Astrocyte of the spinal cord (primary cell): ENCODE results near the gene DIP2C.
A peak's percentile ranks its signal among the peaks of the same experiment; 100 is the strongest.

Experiments
- DNase-seq: peaks from one replicate; pipeline ENCODE4 v3.0.0; 2011; ENCODE audit warnings: low read depth, low spot score
- H3K4me3 ChIP-seq: 2 replicates; pipeline ENCODE4 v1.5.1; 2011; ENCODE audit warnings: low read depth, mild to moderate bottlenecking, low read length, moderate library complexity
- in situ Hi-C: cut with HindIII; loops from 2 replicates; pipeline ENCODE4 v1.10.0; 2017; ENCODE audit warnings: low sequenced_read_pairs
- TF ChIP-seq, protein P1 (sequence below): IDR thresholded peaks from 2 replicates; pipeline ENCODE4 v1.5.1; 2012; ENCODE audit warnings: low read depth, mild to moderate bottlenecking, low read length, inconsistent platforms

DIP2C gene

DNA sequence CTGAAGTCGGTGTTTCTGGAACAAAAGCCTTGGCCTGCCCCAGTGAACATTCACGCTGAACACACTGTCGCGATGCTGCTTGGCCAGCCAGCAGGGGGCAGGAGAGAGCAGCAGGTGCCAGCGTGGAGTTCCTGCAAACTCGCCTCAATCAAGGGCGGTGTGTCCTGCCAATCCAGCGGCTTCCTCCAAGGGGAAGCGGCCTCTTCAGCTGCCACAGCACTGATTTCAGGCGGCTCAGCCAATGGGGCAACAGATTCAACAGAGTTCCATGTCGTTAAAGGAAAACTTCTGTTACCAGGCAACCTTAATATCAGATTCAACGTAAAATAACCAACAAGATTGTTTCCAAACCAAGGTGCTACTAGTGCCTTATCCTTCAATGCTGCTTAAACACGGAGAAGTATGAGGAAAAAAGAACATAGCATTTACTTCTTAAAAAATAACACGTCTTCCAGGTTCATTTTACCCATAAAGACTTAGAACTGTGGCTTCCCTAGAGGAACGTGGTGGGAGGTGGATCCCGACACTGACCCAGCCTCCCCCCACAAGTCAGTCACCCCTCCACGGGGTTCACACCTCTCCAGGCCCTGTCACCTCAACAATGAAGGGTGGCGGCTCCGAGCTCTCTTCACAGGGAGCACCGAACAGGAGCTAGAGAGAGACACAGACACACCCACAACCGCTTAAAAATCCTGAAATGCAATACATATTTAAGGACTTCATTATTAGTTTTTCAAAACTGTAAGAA, 178.2 kb downstream of the DIP2C start:
- in situ Hi-C loops = no loop called here

DNA sequence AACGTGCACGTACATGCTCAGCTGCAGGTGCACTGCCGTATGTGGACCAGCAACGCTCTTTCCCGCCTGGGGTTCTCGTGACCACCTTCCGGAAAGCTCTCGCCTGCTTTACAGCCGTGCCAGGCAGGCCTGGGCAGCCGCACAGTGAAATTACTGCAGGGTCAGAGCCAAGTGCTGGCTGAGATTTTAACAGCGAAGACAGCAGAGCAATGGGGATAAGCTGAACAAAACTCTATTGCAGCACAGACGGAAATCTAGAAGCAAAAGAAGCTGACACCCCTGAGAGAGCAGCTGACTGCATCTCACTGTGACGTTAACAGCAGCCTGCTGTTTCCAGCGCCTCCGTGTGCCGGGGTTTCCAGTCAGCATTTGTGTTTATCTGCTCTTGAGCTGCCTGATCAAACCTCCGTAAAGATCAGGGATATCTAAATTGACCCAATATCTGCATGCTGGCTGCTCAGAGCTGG, 179.0 kb downstream of the DIP2C start:
- TF ChIP-seq, protein P1, sequence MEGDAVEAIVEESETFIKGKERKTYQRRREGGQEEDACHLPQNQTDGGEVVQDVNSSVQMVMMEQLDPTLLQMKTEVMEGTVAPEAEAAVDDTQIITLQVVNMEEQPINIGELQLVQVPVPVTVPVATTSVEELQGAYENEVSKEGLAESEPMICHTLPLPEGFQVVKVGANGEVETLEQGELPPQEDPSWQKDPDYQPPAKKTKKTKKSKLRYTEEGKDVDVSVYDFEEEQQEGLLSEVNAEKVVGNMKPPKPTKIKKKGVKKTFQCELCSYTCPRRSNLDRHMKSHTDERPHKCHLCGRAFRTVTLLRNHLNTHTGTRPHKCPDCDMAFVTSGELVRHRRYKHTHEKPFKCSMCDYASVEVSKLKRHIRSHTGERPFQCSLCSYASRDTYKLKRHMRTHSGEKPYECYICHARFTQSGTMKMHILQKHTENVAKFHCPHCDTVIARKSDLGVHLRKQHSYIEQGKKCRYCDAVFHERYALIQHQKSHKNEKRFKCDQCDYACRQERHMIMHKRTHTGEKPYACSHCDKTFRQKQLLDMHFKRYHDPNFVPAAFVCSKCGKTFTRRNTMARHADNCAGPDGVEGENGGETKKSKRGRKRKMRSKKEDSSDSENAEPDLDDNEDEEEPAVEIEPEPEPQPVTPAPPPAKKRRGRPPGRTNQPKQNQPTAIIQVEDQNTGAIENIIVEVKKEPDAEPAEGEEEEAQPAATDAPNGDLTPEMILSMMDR = no peak
- DNase-seq = peak; percentile 34
- no peak overlapping the region for H3K4me3 ChIP-seq
- in situ Hi-C loops = no loop called here

More for the DNA sequence above, 178.2 kb downstream of the DIP2C start:
- TF ChIP-seq, protein P1 = peak; percentile 98
- no peak overlapping the region for H3K4me3 ChIP-seq
- peak; percentile 94 for DNase-seq

- H3K4me3 ChIP-seq = no peak overlapping the region
- TF ChIP-seq, protein P1 = no peak
- in situ Hi-C loops = no loop called here
- no peak for DNase-seq
Observed at GRCh38 chr10:509361-510102, 179.9 kb downstream of the DIP2C start.

DNA sequence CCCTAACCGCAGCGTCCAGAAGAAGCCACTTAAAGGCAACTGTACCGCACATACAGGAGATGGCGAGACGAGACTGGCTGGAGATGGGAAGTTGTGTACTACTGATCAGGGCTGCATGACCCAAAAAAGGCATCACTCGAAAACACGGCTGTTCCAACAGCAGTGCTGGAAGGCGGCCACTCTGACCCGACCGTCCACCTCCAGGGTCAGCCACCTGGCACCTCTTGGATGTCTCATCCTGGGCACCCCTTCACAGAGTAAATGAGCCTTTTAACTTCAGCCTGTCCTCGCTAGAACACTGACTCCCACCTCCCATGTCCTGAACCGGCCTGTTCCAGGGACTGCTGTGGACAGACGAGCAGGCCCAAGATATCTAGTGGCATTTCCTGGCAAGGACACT, 180.7 kb downstream of the DIP2C start:
- no peak for DNase-seq
- no peak overlapping the region for H3K4me3 ChIP-seq
- TF ChIP-seq, protein P1 = no peak
- in situ Hi-C loops = no loop called here

DNA sequence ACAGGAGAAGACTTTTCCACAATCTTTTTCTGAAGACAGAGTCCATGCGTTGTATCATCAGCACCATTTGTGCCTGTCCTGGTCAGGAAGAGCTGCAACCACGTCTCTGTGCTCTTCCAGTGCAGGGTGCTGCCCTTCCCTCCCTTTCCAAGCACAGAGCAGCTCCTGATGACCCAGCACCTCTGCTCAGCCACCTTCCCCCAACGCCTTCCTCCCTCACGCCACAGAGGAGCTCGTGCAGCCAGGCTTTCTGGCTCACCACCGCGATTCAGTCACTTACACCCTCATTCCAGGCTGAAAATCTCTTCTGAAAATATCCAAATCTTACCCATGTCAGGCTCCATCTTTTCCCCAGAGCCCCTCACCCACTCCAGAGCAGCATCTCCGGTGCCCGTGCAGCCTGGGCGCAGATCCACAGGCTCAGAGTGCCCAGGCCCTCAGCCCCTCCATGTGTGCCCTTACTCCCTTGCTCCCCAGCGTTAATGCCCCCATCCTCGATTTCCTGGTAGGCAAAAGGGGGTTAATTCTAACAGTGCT, 181.5 kb downstream of the DIP2C start:
- in situ Hi-C loops = no loop called here
- H3K4me3 ChIP-seq = no peak overlapping the region
- no peak for DNase-seq
- TF ChIP-seq, protein P1 = no peak

DNA sequence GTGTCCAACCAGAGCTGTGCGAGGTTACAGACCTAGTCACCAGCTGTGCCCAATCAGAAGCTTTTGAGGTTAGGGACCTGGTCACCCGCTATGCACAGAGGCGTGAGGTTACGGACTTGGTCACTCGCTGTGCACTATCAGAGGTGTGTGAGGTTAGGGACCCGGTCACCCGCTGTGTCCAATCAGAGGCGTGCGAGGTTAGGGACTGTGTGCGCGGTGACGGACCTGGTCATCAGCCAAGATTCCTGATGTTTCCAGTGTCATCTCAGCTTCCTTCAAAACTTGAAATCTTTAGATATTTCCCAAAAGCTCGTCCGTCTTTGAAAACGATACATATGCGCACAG, 182.1 kb downstream of the DIP2C start:
- H3K4me3 ChIP-seq = no peak overlapping the region
- DNase-seq = no peak
- TF ChIP-seq, protein P1 = no peak
- in situ Hi-C loops = no loop called here
